Ovary (tissue), 9 donors: ENCODE measurements around the gene TPSB2. TPM values are rescaled to one million over a fixed set of nuclear protein-coding genes. Genes with fewer than 3 reads are reported as not detected.
"Not testable (repeated sequence)": the region's sequence is repeated elsewhere in the genome, so short reads cannot be mapped to it uniquely, and the experiment has no call there.

Source experiments
- DNase-seq, 5 donors: peaks; one replicate each; pipeline ENCODE4 v3.0.0-alpha.2; 2019 to 2020
- H3K27ac ChIP-seq, 2 donors: fragments of 200-600 bp; one replicate each; pipeline versions ENCODE4 v1.5.1 to v1.8.0; 2019 to 2022
- H3K27me3 ChIP-seq: fragments of 200-600 bp; one replicate; pipeline ENCODE4 v1.8.0; 2022
- H3K36me3 ChIP-seq: fragments of 200-600 bp; sonication (generic); one replicate; pipeline ENCODE4 v1.5.1; 2019
- H3K4me1 ChIP-seq: one replicate; pipeline ENCODE4 v1.8.1; 2013; ENCODE audit warnings: mild to moderate bottlenecking, moderate library complexity; ENCODE audit not compliant: insufficient read depth
- H3K4me3 ChIP-seq: fragments of 200-600 bp; sonication (generic); one replicate; pipeline ENCODE4 v1.5.1; 2017
- H3K9me3 ChIP-seq, 2 donors: fragments of 200-600 bp in 1 of 2; sonication (generic) in 1 of 2; one replicate each; pipeline versions ENCODE4 v1.5.1 to v1.8.1; 2013 to 2019; ENCODE audit warnings: mild to moderate bottlenecking in 1 of 2, moderate library complexity in 1 of 2
- CTCF ChIP-seq, 3 donors: fragments of 450-650 bp in 2 of 3; fragments of 200-600 bp in 1 of 3; IDR thresholded peaks; one replicate each; pipeline versions ENCODE4 v1.5.1 to v1.8.0; 2016 to 2022; ENCODE audit warnings: antibody characterized with exemption in 3 of 3, mild to moderate bottlenecking in 1 of 3
- EP300 ChIP-seq: sonication (generic); formaldehyde crosslinking; IDR thresholded peaks from one replicate; pipeline ENCODE4 v1.6.1; 2017; ENCODE audit warnings: antibody characterized with exemption
- POLR2A ChIP-seq: fragments of 450-650 bp; IDR thresholded peaks from one replicate; pipeline ENCODE4 v1.6.1; 2017; ENCODE audit warnings: antibody characterized with exemption, mild to moderate bottlenecking, moderate library complexity
- WGBS, 3 donors: extraction: QIAGEN DNeasy Blood & Tissue Kit in 1 of 3; methylation state at CpG; one replicate each; pipeline versions ENCODE4 v1.1.5 to v1.1.7; 2013 to 2017; 5-methylcytosine and 5-hydroxymethylcytosine counted together
- intact Hi-C, 4 donors: fragments of 100-400 bp; cut with DNase I; formaldehyde crosslinking; loops; one replicate each; pipeline versions ENCODE4 v1.11.0 to v1.15.1; 2022 to 2023
- polyA plus RNA-seq, 2 donors: library from polyadenylated mRNA; stranded (reverse); fragments of 200-250 nt in 1 of 2; fragments of 350-450 nt in 1 of 2; fragmentation: Illumina TruSeq in 1 of 2; extraction: RNeasy Lipid Tissue Mini Kit (QIAGEN cat#74804) in 1 of 2; gene quantifications; one replicate each; pipeline ENCODE4 v1.2.3, GENCODE V29; 2013 to 2014
- total RNA-seq, 7 donors: library from RNA; depleted of rRNA in 2 of 7; stranded (reverse); fragments of >200 nt in 2 of 7; fragmentation: NEBNext Ultra II Directional in 3 of 7; extraction: Animal tissue kit (Norgen Biotek cat#: 25700) in 3 of 7; gene quantifications; one replicate each; pipeline versions ENCODE4 v1.1.0 to v1.2.4, GENCODE V29; 2016 to 2023
- donor health status: DM: no; HTN: no; CAD: no; lungs with moderate emphysema.
- donor health status: DM: no; HTN: no; CAD: no.
- donor health status: Bipolar disorder and iron deficiency.
- donor health status: DM: yes; HTN: yes; CAD: no.
- donor health status: DM: no; HTN: no; CAD: no.
- donor health status: DM: yes; HTN: yes; CAD: no.

Gene TPSB2
- total and polyA plus RNA-seq, 9 donors: 1.0 to 17.3 (median 4.4) TPM; not detected in 3

- Histone ChIP-seq H3K9me3 (no peaks in the 10 kb centered on the region), H3K27me3 (no peaks in the 10 kb centered on the region), H3K4me3 (no peak overlapping the region), H3K4me1 (peaks cover under 1% of the 10 kb centered on the region), H3K27ac (no peak overlapping the region), H3K36me3 (no peaks in the 10 kb centered on the region)
- intact Hi-C loops: no loop called here
- WGBS, 3 donors: 67 to 92% (median 78%) methylated on average over 10 to 15 of the region's 19 CpGs
- DNase-seq: no peak
- TF ChIP-seq EP300: no peak
- no peak for TF ChIP-seq POLR2A
- TF ChIP-seq CTCF (IDR thresholded peaks at IDR 0.05): no peak
Measured at GRCh38 chr16:1199347-1200013, 30.5 kb downstream of the TPSB2 start.

- H3K27me3 ChIP-seq, H3K9me3 ChIP-seq, DNase-seq, H3K36me3 ChIP-seq, H3K4me1 ChIP-seq, intact Hi-C loops, H3K4me3 ChIP-seq, H3K27ac ChIP-seq: not testable (repeated sequence)
- WGBS, 3 donors: 73 to 87% (median 85%) methylated on average over 25 to 44 of the region's 44 CpGs
Measured at GRCh38 chr16:1198671-1199346, 31.2 kb downstream of the TPSB2 start.

- no peaks in the 10 kb centered on the region for H3K9me3 ChIP-seq
- no peak overlapping the region for H3K4me3 ChIP-seq
- no peaks in the 10 kb centered on the region for H3K36me3 ChIP-seq
- TF ChIP-seq CTCF (IDR thresholded peaks at IDR 0.05) (no peak), EP300 (no peak), POLR2A (no peak)
- H3K27me3 ChIP-seq: no peaks in the 10 kb centered on the region
- 90 to 93% (median 91%) methylated on average over 17 to 18 of the region's 18 CpGs for WGBS, 3 donors
- H3K4me1 ChIP-seq: peaks cover 2% of the 10 kb centered on the region
- no peak for DNase-seq
- no peak overlapping the region for H3K27ac ChIP-seq
- intact Hi-C loops: no loop called here
Measured at GRCh38 chr16:1198194-1198593, 31.8 kb downstream of the TPSB2 start.

GRCh38 chr16:1197237-1197866, 32.6 kb downstream of the TPSB2 start:
- no peak overlapping the region for H3K4me3 ChIP-seq
- intact Hi-C loops: no loop called here
- 82 to 84% (median 83%) methylated on average over 19 of the region's 19 CpGs for WGBS, 3 donors
- H3K27me3 ChIP-seq: no peaks in the 10 kb centered on the region
- TF ChIP-seq POLR2A: no peak
- no peak for TF ChIP-seq EP300
- TF ChIP-seq CTCF (IDR thresholded peaks at IDR 0.05): no peak
- no peaks in the 10 kb centered on the region for H3K36me3 ChIP-seq
- no peaks in the 10 kb centered on the region for H3K9me3 ChIP-seq
- H3K4me1 ChIP-seq: peaks cover 2% of the 10 kb centered on the region
- H3K27ac ChIP-seq: no peak overlapping the region
- no peak for DNase-seq

- H3K4me3 ChIP-seq: no peak overlapping the region
- TF ChIP-seq EP300 (no peak), POLR2A (no peak), CTCF (IDR thresholded peaks at IDR 0.05) (no peak)
- no peak for DNase-seq
- no peaks in the 10 kb centered on the region for H3K27me3 ChIP-seq
- no peaks in the 10 kb centered on the region for H3K36me3 ChIP-seq
- 72 to 78% (median 74%) methylated on average over 9 to 11 of the region's 11 CpGs for WGBS, 3 donors
- no peaks in the 10 kb centered on the region for H3K9me3 ChIP-seq
- H3K4me1 ChIP-seq: peaks cover 2% of the 10 kb centered on the region
- intact Hi-C loops: no loop called here
- no peak overlapping the region for H3K27ac ChIP-seq
Measured at GRCh38 chr16:1196494-1196893, 33.5 kb downstream of the TPSB2 start.
